Epithelial cell of esophagus (primary cell): ENCODE results near the gene C5orf15.
"Not testable (repeated sequence)": the region's sequence is repeated elsewhere in the genome, so short reads cannot be mapped to it uniquely, and the experiment has no call there.

Source experiments
- DNase-seq: peaks from one replicate; pipeline ENCODE4 v3.0.0; 2010; ENCODE audit warnings: low read depth
- H3K4me3 ChIP-seq: 2 replicates; pipeline ENCODE4 v1.5.1; 2011; ENCODE audit warnings: mild to moderate bottlenecking, low read length, control low read depth
- TF ChIP-seq, protein P1 (sequence below): IDR thresholded peaks from 2 replicates; pipeline ENCODE4 v1.5.1; 2011; ENCODE audit warnings: low read depth, mild to moderate bottlenecking, low read length, control low read depth, inconsistent platforms; ENCODE audit not compliant: insufficient read depth; ENCODE audit errors: missing control alignments

The C5orf15 gene

DNA sequence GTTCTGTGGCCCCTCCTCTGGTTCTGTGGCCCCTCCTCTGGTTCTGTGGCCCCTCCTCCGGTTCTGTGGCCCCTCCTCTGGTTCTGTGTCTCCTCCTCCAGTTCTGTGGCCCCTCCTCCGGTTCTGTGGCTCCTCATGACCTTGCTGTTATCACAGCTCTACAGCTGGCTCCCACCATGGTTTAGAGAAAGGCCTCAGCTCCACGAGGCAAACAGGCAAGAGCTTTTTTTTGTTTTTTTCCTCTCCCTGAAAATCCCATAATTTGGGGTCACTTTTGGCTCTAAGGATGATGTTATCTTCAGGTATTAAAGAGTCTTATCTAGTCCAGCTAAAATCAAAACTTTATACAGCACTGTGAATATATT is 31.8 kb downstream of the C5orf15 start:
- TF ChIP-seq, protein P1, sequence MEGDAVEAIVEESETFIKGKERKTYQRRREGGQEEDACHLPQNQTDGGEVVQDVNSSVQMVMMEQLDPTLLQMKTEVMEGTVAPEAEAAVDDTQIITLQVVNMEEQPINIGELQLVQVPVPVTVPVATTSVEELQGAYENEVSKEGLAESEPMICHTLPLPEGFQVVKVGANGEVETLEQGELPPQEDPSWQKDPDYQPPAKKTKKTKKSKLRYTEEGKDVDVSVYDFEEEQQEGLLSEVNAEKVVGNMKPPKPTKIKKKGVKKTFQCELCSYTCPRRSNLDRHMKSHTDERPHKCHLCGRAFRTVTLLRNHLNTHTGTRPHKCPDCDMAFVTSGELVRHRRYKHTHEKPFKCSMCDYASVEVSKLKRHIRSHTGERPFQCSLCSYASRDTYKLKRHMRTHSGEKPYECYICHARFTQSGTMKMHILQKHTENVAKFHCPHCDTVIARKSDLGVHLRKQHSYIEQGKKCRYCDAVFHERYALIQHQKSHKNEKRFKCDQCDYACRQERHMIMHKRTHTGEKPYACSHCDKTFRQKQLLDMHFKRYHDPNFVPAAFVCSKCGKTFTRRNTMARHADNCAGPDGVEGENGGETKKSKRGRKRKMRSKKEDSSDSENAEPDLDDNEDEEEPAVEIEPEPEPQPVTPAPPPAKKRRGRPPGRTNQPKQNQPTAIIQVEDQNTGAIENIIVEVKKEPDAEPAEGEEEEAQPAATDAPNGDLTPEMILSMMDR: no peak
- DNase-seq: no peak
- H3K4me3 ChIP-seq: no peak overlapping the region

DNA sequence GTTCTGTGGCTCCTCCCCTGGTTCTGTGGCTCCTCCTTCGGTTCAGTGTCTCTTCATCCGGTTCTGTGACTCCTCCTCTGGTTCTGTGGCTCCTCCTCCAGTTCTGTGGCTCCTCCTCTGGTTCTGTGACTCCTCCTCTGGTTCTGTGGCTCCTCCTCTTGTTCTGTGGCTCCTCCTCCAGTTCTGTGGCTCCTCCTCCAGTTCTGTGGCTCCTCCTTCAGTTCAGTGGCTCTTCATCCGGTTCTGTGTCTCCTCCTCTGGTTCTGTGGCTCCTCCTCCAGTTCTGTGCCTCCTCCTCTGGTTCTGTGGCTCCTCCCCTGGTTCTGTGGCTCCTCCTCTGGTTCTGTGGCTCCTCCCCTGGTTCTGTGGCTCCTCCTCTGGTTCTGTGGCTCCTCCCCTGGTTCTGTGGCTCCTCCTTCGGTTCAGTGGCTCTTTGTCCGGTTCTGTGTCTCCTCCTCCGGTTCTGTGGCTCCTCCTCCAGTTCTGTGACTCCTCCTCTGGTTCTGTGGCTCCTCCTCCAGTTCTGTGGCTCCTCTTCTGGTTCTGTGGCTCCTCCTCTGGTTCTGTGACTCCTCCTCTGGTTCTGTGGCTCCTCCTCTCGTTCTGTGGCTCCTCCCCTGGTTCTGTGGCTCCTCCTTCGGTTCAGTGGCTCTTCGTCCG is 32.3 kb downstream of the C5orf15 start:
- H3K4me3 ChIP-seq, DNase-seq: not testable (repeated sequence)

DNA sequence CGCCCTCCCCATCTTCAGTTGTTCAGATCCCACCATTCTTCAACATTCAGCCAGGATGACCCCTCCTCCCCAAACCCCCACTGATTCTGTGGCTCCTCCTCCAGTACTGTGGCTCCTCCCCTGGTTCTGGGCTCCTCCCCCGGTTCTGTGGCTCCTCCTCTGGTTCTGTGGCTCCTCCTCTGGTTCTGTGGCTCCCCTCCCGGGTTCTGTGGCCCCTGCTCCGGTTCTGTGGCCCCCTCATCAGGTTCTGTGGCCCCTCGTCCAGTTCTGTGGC is 32.8 kb downstream of the C5orf15 start:
- TF ChIP-seq, protein P1: no peak
- DNase-seq: no peak
- H3K4me3 ChIP-seq: no peak overlapping the region

DNA sequence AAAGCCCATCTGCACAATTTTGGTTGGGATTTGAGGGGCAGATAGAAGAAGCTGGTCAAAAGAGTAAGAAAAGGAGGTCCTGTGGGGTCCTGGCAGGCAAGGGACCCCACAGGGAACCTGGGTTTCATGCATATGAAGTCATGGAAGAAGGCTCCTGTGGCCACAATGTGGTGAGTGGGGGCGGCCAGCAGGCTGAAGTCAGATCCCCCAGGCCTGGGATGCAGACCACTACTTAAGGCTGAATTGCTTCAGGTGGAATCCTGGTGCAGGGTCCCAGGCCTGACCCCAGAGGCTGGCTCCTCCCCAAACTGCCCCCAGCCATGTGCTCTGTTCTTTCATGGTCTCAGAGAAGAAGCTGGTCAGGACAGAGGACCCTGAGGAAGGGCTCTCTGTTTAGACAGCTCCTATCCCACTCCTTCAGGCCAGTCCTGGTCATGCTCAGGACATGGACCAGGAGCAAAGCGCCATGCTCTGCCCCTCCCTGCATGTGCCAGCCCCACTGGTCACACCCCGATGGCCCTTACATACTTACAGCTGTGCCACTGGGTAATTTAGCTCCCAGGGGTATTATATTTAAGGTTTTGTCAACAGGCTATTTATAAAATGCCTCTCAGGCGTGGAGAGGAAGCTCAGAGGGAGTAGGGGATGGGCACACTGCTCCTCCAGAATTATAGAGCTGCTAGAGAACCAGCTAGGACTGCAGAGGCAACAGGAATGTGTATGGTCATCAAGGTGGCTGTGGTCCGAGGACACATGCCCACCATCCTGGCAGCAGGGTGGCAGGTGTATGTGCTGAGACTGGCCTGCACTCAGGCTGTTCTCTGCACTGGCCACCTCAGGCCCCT is 33.4 kb downstream of the C5orf15 start:
- H3K4me3 ChIP-seq: no peak overlapping the region
- DNase-seq: no peak
- TF ChIP-seq, protein P1: no peak

DNA sequence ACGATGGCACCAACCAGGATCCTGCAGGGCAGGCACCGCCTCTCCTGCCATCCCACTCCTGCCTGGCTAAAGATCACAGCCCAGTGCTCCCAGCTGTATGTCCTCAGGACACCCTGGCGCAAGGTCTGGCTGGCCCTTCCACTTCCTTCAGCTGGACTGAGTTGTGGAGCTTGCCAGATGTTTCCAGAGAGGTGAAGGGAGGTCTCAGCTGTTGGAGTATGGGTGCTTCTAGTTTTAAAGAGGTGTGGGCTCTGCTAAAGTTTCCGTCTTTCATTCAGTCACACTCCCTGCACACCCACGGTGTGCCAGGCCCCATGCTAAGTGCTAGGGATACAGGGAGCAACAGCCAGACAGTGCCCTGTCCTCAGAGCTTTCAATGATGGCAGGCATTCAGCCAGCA is 34.1 kb downstream of the C5orf15 start:
- TF ChIP-seq, protein P1: no peak
- no peak overlapping the region for H3K4me3 ChIP-seq
- no peak for DNase-seq

DNA sequence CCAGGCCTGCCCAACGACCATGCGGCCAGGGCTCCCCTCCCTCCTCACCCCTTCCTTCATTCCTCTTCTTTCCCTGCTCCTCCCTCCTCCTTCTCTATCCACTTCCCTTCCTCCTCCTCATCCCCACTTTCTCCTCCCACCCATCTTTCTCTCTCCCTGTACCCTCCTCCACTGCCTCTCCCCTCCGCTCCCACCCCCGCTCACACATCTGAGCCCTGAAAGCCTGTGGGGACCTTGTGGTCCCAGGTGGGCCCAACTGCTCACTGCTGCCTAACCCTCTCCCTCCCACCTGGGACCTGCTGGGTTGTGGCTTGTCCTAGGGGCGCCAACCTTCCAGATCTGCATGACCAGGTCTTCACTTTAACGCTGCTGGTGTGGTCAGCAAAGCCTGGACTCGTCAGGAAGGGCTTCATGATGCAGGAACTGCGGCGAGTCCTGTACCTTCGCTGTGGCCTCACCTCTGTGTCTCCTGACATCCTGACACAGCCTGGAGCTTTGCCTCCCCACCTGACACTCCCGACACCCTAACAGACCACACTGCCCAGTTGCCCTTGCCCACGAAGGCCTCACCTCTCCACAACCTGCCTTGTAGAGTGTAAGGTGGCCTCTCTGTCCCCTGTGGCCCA is 34.6 kb downstream of the C5orf15 start:
- no peak overlapping the region for H3K4me3 ChIP-seq
- TF ChIP-seq, protein P1: no peak
- DNase-seq: no peak

DNA sequence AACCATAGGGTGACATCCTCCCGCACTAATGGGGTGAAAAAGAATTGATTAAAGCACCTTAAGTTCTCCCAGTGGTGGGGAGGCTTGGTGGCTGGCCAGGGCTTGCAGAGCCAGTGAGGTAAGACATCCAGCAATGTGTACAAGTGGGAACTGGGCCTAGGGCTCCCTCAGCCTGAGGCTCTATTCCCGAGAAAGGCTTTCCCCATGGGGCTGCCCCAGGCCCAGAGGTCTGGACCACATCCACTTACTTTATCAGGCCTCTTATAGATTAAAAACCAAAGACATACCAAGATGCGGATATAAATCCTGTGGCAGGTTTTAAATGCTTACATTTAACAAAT is 35.3 kb downstream of the C5orf15 start:
- no peak for DNase-seq
- TF ChIP-seq, protein P1: no peak
- H3K4me3 ChIP-seq: no peak overlapping the region
